Stimulated activated CD4-positive, alpha-beta T cell treated with anti-CD3 and anti-CD28 coated beads, Interleukin-1b, Interleukin-23, amount 100 ng/mL, for 1 hour (primary cell): ENCODE measurements around the gene KRT5.

Source experiments
- DNase-seq, 2 donors: peaks; one replicate each; pipeline ENCODE4 v3.0.0-alpha.2; 2020; ENCODE audit warnings: low read depth in 2 of 2

The KRT5 gene

DNA sequence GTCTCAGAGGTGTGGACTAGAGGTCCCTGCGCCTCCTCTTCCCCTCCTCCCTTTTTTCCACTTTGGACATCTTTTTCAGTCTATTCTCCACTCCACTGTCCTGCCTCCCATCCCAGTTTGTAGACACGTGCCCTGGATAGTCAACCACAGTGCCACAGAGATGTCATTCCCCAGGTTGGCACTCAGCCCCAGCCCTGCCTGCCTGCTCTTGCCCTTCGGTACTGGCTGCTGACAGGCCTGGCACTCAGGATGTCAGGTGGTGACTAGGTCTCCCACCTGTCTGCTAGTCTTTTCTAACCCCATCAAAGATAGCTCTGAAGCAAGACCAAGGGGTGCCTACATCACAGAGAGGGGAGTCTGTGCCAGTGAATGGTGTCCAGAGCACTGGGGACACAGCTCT lies 16.9 kb upstream of the KRT5 start:
- no peak for DNase-seq

DNA sequence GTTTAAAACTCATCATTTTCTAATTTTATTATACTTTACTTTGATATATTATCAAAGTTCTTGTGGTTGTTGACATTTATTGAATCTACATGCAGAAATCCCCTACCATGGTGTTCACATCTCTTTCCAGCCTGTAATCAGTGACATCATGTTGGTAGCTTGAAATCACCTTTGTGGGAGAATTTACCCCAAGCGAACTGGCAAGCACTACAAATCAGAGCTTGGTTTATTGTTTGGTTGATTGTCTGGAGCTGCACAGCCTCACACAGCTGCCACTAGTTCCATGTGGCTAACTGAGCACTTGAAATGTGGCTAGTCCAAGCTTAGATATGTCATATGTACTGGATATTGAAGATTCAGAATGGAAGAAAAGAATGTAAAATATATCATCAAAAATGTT lies 15.4 kb upstream of the KRT5 start:
- DNase-seq = no peak

DNA sequence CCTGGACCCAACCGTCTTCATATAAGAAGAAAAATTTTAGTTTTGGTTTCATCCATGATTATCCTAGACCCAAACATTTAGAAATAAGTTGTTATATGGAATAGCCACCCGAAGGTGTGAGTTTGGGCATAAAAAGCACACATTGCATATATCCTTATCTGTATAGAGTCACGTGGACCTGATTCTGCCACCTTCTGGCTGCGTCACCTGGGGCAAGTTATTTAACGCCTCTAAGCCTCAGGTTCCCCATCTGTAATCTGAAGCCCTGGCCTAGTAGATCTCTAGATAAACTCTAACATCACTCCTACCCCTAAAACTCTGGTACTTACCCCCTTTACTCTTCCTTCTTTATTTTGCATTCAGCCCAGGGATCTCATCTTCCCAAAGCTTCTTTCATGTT lies 14.3 kb upstream of the KRT5 start:
- DNase-seq = no peak

DNA sequence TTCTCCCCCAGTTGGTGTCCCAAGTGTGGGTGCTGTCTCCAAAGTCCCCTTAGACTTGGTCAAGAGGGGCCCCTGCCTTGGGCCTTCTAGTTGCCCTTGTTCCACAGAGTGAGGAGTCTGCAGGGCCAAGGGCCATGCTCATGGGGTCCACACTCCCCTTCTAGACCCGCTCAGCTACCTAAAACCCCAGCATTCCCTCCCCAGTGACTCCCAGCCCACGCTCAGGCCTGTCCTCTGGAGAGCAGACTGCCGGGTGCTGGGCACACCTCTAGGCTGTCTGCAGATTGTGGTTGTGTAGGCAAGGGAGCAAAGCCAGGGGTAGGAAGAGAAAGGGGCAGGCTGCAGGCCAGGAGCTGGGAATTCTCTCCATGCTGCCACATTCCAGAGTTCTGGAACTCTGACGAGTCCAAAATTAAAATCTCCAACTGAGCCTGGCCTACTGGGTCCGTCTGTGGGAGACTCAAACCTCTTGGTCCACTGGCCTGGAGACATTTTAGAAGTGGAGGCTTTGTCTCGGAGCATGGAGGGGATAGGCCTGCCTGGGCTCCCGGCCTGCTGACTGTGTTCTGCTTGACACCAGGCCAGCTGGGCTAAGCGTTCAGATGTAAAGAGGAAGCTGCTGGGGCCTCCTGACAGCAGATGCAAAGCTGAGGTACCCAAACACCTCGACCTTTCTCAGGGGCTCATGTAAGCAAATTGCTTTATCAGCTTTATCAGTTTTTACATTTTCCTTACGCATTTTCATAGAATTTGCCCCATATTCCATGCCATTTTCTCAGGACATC lies 13.7 kb upstream of the KRT5 start:
- no peak for DNase-seq

DNA sequence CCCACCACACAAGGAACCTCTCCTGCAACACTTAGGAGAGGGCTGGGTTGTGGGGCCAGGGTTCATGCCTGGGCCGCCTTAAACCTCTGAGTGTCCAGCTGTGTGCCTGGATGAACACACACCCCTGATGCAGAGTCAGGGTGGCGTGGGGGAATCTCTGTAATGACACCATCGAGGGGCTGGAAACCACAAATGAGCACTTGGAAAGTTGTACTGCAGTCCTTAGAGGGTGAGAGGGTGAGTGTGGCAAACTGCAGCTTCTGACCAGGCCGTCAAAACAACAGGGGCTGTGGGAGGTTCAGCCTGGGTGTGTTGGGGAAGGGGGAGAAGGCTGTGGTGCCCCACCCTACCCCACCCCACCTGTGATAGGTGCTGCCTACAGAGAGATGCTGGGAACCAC lies 12.4 kb upstream of the KRT5 start:
- DNase-seq = no peak

DNA sequence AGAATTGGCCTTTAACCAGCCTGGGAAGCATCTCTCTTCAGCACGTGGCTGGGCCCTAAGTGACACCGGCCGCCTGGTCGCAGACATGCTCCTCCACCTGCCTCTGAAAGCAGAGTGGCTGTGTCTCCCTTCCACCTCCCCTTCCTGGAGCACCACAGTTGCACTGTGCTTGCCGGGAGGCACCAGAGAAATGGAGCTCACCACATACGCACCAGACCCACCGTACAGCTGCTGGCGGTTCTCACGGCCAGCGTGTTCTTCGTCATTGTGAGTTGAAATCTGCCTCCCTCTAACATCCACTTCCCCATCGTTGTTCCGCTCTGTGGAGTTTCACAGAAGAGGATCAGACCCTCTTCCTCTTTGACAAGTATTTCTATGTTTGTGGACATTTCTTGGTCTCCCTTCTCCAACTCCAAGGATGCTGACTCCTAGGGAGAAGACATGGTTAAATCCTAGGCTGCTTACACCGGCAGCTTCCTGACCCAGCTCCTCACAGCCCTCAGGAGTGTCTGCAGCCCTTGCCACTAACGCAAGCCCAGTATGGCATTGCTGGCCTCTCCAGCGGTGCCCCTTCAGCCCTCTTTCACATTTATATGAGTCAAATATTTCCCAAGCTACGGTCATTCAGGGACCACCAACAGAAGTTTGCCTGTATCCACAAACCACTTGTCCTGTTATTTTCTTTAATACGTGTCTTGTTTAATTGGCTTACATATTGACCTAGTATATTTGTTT lies 11.5 kb upstream of the KRT5 start:
- no peak for DNase-seq

DNA sequence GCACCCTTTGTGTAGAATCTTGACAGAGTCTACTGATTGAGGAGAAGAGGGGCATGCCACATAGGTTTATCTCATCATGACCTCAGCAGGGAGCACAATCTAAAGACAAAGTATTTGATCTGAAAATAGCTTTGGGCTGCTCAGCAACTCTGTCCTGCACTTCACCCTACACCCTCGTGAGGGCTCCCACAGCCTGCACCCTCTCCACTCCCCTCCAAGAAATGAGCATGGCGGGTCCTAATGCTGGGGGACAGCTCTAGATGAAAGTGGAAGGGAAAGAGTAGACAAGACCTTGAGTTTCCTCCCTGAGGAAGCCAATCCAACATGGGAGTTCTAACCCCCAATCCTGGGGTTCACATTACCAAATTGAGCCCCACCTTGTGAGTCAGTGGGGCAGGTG lies 10.7 kb upstream of the KRT5 start:
- DNase-seq = no peak

DNA sequence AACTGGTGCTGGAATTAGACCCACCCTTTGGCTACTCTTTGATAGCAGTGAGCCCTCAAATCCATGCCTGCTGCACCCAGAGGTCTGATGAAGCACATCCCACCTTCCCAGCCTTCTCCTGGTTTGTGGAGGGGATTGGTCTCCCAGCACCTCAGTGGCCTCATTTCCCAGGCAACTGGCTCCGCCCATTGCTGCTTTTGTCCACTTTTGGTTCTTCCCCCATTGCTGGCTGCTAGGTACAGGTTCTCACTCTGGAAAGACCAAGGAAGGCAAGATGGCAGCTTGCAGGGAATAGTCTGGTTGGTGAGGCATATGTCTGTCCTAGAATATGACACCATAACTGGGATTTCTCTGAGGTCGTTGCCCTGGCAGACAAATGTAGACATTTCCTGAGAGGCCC lies 10.2 kb upstream of the KRT5 start:
- DNase-seq = no peak

DNA sequence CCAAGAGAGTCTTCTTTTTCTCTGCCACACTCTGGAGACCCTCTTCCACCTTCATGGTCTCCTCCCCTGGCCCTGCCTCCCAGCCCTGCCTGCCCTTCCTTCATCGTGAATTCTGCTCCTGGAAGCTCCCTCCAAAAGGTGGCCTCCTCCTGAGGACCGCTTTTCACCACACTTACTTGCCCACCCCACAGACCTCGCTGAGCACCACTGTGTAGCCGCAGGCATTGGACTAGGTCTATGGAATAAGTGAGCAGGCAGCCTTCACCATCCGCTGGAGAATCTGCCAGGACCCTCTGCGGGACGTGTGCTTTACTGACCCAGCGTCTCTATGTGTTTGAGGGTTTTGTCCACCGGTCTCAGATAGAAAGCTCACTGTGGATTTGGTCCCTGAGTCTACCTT lies 9.7 kb upstream of the KRT5 start:
- no peak for DNase-seq

DNA sequence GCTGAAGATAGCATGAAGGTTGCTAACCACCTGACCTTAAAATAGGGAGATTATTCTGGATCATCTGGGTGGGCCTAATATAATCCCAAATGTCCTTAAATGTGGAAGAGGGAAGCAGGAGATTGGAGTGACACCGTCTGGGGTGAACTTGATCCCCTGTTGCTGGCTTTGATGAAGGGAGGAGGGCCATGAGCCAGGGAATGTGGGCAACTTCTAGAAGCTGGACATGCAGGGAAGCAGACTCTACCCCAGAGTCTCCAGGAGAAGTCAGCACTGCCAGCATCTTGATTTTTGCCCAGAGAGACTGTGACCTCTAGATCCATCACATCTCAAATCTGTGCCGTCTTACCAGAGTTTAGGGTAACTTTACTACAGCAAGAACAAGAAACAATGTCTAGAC lies 9.2 kb upstream of the KRT5 start:
- DNase-seq = no peak

DNA sequence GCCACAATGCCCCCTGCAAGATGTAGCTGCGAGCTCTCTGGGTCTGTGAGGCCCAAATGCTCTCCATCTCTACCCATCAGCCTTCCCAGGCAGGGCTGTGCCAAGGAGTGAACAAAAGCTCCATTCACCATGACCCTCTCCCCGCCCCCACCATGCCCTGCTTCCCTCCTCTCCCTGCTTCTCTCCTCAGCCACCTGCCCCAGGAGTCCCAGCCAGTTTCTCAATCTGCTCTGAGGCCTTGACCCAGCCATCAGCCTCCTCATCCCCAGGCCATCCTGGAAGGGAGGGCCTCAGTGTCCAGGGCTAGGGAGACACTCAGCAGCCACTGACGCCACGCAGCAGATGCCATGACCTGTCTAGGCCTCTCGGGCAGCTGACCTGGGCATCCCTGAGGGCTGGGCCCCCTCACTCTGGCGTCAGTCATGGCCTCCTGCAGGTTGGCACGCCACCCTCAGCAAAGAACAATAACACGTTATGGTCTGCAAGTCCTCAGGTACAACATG lies 8.5 kb upstream of the KRT5 start:
- DNase-seq = no peak

DNA sequence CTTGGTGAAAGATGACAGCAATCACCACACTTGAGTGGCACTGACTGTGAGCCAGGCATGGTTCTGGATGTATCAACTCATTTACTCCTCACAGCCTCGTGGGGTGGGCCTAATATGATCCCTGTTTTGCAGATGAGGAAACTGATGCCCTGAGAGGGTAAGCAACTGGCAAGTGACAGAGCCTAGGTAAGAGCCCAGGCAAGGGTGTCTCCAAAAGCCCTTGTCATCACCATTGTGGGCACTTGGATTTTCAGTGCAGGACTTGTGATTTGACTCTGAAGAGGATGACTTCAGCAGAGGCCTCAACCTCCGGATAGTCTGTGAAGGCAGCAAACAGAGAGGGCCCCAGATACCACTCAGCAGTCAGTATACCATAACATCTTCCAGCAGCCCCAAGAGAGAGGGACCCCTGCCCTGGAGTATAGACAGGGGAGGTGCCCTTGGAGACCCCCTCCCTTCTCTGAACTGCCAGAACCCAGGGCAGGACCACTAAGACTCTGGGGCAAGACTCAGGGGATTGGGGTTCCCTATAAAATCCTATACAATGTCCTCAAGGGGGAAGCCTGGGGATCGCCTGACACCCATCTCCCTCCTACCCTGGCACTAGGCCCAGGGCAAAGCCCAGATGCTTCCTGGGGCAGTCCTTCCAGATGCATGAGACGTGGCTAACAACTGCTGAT lies 7.1 kb upstream of the KRT5 start:
- DNase-seq = no peak

DNA sequence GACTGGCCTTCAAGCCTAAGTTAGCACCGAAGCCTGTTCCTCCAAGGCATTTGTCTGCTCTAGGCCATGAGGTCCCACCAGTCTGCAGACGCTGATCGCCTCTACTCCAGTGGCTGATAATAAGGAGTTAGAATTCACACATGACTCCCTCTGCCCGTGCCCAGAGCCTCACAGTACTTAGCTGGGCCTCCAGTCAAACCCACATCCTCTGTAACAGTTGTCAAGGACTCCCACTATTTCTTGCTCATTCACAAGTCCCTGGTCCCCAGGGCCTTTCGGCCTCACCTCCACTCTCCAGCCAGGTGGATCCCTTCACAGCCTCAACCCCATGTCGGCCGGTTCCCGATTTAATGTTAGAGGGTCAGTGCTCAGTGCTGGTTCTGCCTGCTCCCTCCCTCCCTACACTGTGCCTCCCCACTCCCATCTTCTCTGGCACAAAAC lies 6.3 kb upstream of the KRT5 start:
- no peak for DNase-seq

DNA sequence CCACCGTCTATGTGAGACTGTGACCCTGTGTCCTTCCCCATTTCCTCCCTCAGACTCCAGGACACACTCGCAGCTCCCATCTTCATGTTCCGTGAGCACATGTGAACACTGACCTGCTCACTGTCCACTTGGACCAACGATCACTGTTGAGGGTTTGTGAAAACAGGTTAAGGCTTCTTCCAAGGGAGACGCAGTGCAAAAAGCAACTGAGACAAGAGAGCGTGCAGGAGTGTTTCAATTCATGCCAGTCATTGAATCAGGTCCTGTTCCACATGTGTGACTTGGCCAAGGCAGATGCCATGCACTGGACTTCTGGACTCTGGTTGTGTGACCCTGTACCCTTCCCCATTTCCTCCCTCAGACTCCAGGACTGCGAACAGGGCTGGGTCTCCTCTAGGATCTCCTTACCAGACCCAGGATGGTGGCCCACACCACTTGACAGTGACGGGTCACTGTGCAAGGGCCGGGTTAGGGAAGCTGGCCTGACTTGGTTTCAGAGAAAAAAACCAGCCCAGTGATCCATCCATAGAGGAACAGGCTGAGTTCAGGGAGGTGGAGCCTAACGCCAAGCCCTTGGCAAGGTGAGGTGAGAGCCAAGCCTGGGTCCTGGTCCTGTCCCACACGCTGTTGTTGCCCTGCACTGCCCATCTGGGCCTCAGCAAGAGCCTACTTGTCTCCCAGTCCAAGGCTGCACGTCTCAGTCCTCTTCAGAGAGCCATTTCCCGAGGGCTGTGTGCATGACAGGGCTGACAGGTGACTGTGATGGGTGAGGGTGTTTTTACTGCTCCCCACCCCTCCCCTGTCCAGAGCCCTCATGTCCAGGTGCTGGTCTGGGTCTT lies 5.7 kb upstream of the KRT5 start:
- no peak for DNase-seq

DNA sequence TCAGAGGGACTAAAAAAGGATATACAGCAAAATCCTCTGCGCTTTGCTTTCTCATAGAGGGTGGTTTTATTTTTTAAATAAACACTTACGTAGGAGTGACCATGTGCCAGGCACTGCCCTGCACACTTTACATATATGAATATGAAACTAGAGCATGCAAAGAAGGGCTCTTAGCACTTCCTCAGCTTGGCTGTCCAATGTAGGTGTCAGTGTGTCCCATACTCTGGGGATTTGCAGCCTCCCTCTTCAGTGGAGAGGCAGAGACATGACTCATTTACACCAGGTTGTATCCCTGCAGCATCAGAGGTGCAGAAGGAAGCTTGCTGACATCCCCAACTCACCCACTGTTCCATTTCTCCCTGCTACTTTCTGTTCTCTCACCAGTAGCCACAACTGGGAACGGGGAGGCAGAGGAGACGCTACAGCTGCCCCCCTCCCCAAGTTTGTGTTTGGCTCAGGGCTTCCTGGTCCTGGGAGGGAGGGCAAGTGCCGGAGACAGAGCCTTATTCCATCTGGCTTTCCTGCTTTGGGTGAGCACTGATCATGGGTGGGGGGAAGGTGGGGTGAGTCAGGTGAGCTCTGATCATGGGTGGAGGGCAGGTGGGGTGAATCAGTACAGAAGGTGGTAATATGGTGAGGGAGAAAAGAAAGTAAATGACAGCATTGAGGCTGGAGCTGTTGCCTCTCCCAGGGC lies 4.9 kb upstream of the KRT5 start:
- DNase-seq = no peak

DNA sequence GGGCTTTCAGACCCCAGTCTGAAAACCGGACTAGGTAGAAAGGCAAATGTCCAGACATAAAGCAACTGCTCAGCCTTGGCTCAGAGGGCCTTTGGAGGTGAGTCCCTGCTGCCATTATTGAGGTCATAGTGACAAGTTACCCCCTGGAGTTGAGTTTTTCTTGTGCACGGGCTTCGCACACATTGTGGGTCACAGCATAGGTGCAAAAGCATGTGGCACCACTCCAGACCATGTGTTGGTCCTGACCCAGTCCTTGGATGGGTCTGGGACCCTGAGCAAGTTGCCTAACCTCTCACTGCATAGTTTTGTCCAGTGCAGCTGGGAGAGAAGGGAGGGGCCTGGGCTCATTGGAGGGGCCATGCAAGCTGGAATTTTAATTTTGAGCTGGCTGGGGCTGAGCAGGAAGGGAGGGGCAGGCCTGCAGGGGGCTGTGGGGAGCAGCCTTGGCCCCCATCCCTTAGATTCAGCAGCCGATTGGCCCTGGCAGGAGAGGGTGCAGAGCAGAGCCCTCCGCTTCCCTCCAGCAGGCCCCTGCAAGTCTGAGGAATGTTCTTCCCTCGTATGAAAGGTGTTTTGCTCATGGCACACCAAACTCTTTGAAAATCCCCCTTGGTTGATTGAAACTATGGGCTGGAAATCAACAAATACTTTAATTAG lies 4.2 kb upstream of the KRT5 start:
- no peak for DNase-seq

DNA sequence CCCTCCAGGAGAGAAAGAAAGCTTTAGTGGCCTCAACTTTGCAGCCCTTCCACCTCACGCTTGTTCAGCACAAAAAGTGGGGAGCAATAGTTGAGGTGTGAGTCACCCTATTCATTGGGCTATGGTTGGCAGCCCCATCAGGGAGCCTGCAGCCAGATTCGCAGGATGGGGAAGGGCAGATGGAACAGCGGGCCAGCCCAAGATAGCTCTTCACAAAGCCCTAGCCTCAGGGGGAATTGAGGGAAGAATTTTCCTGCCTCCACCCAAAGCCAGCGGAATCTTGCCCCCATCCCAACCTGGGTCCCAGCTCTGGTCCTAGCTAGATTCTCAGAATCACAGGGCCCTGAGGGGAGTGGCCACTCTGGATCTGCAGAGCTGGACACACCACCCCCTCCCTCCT lies 3.6 kb upstream of the KRT5 start:
- no peak for DNase-seq

DNA sequence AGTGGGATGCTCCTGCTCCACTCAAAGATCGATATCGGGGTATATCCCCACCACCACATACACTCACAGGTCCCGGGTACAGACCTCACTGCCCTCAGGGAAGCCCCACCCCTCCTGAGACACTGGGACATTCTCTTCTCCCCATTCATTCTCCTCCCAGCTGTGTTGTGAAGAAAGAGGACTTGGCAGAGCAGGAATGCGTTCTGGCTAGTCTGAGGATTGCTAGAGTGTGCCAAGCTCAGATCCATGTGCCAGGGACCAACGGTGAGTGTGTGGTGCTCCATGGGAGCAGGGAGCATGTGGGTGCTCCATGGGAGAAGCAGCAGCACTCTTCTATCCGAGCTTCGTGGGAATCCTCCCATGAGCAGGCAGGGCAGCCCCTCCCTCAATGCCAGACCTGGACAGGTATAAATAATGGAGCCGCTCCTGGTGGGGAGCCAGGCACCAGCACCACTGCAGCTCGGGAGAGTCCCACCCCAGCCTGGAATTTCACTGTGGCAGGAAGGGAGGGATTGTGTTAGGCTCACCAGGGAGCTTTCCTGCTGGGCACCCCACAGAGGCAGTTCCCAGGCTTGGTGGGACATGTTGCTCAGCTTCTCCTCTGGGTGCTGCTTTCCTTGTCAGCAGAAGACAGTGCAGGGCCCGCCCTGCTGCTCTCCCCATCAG lies 2.3 kb upstream of the KRT5 start:
- DNase-seq = no peak

DNA sequence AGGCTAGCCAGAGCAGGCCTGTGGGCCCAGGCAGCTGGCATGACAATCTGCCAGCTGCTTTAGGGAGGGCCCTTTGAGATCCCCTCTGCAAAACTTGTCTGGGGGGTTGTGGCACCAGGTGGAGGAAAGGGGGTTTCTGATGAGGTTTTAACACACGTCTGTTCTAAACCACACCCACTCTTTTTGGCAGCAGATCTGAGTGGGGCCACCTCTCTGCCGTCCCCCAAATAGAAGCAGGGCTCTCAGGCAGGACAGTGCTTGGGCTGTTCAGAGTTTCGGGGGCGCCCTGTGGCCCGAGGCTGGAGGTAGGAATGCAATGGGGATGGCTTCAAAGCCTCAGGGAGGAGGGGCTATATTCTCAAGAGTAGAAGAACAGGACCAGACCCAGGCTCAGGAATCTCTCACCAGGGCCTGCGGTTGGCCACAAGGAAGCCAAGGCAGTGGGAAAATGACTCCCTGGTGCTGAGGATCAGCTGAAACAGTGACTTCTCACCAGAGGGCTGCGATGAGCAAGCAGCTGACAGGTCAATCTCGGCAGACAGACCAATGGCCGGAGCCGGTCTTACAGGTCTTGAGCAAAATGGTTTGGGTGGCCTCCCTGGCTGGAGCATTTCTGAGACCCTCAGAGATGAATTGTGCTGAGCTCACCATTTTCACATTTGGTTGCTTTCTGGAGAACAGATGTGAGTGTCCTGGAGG lies 1.5 kb upstream of the KRT5 start:
- DNase-seq = no peak

DNA sequence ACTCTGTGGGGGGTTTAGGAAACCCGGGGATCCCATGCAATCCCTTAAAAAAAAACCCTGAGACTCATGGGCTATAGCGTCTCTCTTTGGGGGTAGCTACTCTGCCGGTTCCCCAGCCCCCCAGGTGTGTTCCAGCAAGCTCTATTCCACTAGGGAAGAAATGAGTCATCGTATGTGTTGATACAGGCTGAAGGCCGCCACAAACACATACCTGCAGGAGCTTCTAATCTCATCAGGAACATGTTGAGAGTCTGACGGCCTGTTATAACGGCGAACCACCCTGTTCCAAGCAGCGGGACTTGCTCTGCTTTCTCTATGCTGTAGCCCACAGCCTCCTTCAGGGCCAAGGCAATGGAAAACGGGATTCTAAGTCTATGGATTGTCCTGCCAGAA lies 977 bp upstream of the KRT5 start:
- no peak for DNase-seq
